Endothelial cell of umbilical vein (primary cell): Measurements from ENCODE around the gene C12orf76. TPM values are rescaled to one million over a fixed set of nuclear protein-coding genes. Genes with fewer than 3 reads are reported as not detected.

ENCODE experiments used
- BruUV-seq: library from RNA; stranded (reverse); fragments of 400-500 nt; replicated peaks from 2 replicates; lab custom pipeline; 2021; lab: Mats Ljungman, UMichigan
- CTCF ChIA-PET: fragments of 300-600, 350-600 bp; sonication (Branson Sonifier 250); formaldehyde crosslinking; loops from one replicate; lab custom pipeline; 2021; ENCODE audit warnings: antibody characterized with exemption, inconsistent platforms; lab: Charles Lee
- POLR2A ChIA-PET: fragments of 300-600, 350-600 bp; sonication (Branson Sonifier 250); formaldehyde crosslinking; loops from one replicate; lab custom pipeline; 2021; ENCODE audit warnings: antibody characterized with exemption, inconsistent platforms; lab: Charles Lee
- DNase-seq: peaks from one replicate; pipeline ENCODE4 v3.0.0-alpha.2; 2011; ENCODE audit warnings: low read depth, low spot score
- FAIRE-seq: peaks from 2 replicates; lab custom pipeline; 2011; peaks lifted over from hg19 to GRCh38; lab: Jason Lieb, UNC
- H2AFZ ChIP-seq: 2 replicates; pipeline ENCODE4 v1.6.0; 2012; ENCODE audit warnings: low read depth, low read length, control low read depth, inconsistent platforms
- H3K27ac ChIP-seq: 2 replicates; pipeline ENCODE4 v1.5.1; 2011; ENCODE audit warnings: low read depth, mild to moderate bottlenecking, control low read depth, low read length, moderate library complexity; ENCODE audit not compliant: insufficient read depth
- H3K27me3 ChIP-seq, 2 experiments: 2 replicates each; pipeline versions ENCODE4 v1.6.0 to v1.6.1; 2011; ENCODE audit warnings: low read length in 2 of 2, mixed read lengths in 1 of 2; ENCODE audit not compliant: control insufficient read depth in 2 of 2, insufficient read depth in 2 of 2
- H3K36me3 ChIP-seq, 2 experiments: 2 replicates in 1 of 2; 3 replicates in 1 of 2; pipeline ENCODE4 v1.5.1; 2011; ENCODE audit warnings: low read length in 2 of 2, mild to moderate bottlenecking in 1 of 2, moderate library complexity in 1 of 2; ENCODE audit not compliant: control insufficient read depth in 2 of 2, insufficient read depth in 2 of 2; ENCODE audit errors: extremely low read depth in 1 of 2
- H3K4me1 ChIP-seq: 3 replicates; pipeline ENCODE4 v1.5.1; 2011; ENCODE audit warnings: mild to moderate bottlenecking, low read length; ENCODE audit not compliant: control insufficient read depth, insufficient read depth; ENCODE audit errors: extremely low read depth
- H3K4me2 ChIP-seq: 2 replicates; pipeline ENCODE4 v1.6.1; 2011; ENCODE audit warnings: low read length, control low read depth, mixed read lengths; ENCODE audit not compliant: insufficient read depth
- H3K4me3 ChIP-seq, 3 experiments: fragments of 200-600 bp in 1 of 3; sonication (generic), shearing (Covaris generic) in 1 of 3; replicated peaks in 1 of 3; 2 replicates each; pipeline ENCODE4 v1.5.1; 2011 to 2016; ENCODE audit warnings: control low read depth in 3 of 3, low read length in 3 of 3, mild to moderate bottlenecking in 2 of 3, inconsistent platforms in 1 of 3, low read depth in 1 of 3, moderate library complexity in 1 of 3; ENCODE audit not compliant: insufficient read depth in 1 of 3
- H3K79me2 ChIP-seq: 2 replicates; pipeline ENCODE4 v1.6.0; 2012; ENCODE audit warnings: low read length, inconsistent platforms; ENCODE audit not compliant: control insufficient read depth, insufficient read depth
- H3K9ac ChIP-seq: replicated peaks from 2 replicates; pipeline ENCODE3; 2011; ENCODE audit warnings: low read length, control low read depth; ENCODE audit not compliant: insufficient read depth; ENCODE audit errors: extremely low read depth
- H3K9me1 ChIP-seq: replicated peaks from 3 replicates; pipeline ENCODE4 v1.6.0; 2011; ENCODE audit warnings: mild to moderate bottlenecking, low read length; ENCODE audit not compliant: control insufficient read depth, insufficient read depth; ENCODE audit errors: extremely low read depth
- H3K9me3 ChIP-seq: replicated peaks from 2 replicates; pipeline ENCODE4 v1.5.1; 2012; ENCODE audit warnings: low read length, inconsistent platforms; ENCODE audit not compliant: control insufficient read depth, insufficient read depth
- H4K20me1 ChIP-seq: replicated peaks from 2 replicates; pipeline ENCODE3; 2011; ENCODE audit warnings: mild to moderate bottlenecking, low read length; ENCODE audit not compliant: control insufficient read depth, insufficient read depth; ENCODE audit errors: extremely low read depth
- EZH2 ChIP-seq: IDR thresholded peaks from 2 replicates; pipeline ENCODE4 v1.6.1; 2012; ENCODE audit warnings: borderline replicate concordance, low read depth, mild to moderate bottlenecking, moderate library complexity, low read length, inconsistent platforms; ENCODE audit not compliant: severe bottlenecking
- FOS ChIP-seq: IDR thresholded peaks from 2 replicates; pipeline ENCODE4 v1.6.1; 2011; ENCODE audit warnings: mild to moderate bottlenecking, low read length, moderate library complexity, borderline replicate concordance; ENCODE audit not compliant: insufficient read depth
- GATA2 ChIP-seq: IDR thresholded peaks from 2 replicates; pipeline ENCODE4 v1.7.0; 2011; ENCODE audit warnings: low read depth, mild to moderate bottlenecking, moderate library complexity, mixed read lengths, low read length; ENCODE audit not compliant: insufficient read length, insufficient read depth
- JUN ChIP-seq: IDR thresholded peaks from 2 replicates; pipeline ENCODE4 v1.6.1; 2011; ENCODE audit warnings: borderline replicate concordance, low read depth; ENCODE audit not compliant: insufficient read length, insufficient read depth
- MYC ChIP-seq: IDR thresholded peaks from one replicate; pipeline ENCODE4 v1.6.1; 2011; ENCODE audit warnings: mild to moderate bottlenecking, low read depth, low read length
- POLR2A ChIP-seq: IDR thresholded peaks from 2 replicates; pipeline ENCODE4 v1.6.1; 2012; ENCODE audit warnings: low read depth, mild to moderate bottlenecking, control low read depth, low read length
- POLR2AphosphoS5 ChIP-seq: IDR thresholded peaks from 2 replicates; pipeline ENCODE4 v1.6.1; 2012; ENCODE audit warnings: low read depth, mild to moderate bottlenecking, control low read depth, low read length, moderate library complexity; ENCODE audit not compliant: insufficient read depth
- dilution Hi-C: fragments of 300-500 bp; cut with MboI; formaldehyde crosslinking; loops from one replicate; pipeline ENCODE4 v1.15.0; 2019; ENCODE audit warnings: low sequenced_read_pairs; ENCODE audit not compliant: extremely low pct_ligation_motif_present
- intact Hi-C: fragments of 100-400 bp; cut with micrococcal nuclease; formaldehyde crosslinking; loops from one replicate; pipeline ENCODE4 v1.10.0; 2022
- polyA plus RNA-seq, 4 experiments: library from polyadenylated mRNA; depleted of rRNA in 3 of 4; stranded (reverse) in 3 of 4; unstranded in 1 of 4; fragments of >200 nt; gene quantifications; 2 replicates each; pipeline versions ENCODE4 v1.2.1 to v1.2.3, GENCODE V29; 2011 to 2012; ENCODE audit warnings: missing spikeins in 1 of 4
- total RNA-seq: library from RNA; stranded (reverse); gene quantifications from 2 replicates; pipeline ENCODE4 v1.2.3, GENCODE V29; 2021
- TF ChIP-seq, protein P1 (sequence below), 2 donors: IDR thresholded peaks; 1 replicate in 1 of 2; 2 replicates in 1 of 2; pipeline ENCODE4 v1.5.1; 2011; ENCODE audit warnings: low read length in 2 of 2, mild to moderate bottlenecking in 2 of 2, moderate library complexity in 2 of 2, control low read depth in 1 of 2, inconsistent platforms in 1 of 2, low read depth in 1 of 2; ENCODE audit not compliant: insufficient read depth in 1 of 2; ENCODE audit errors: extremely low read depth in 1 of 2
- TF ChIP-seq, protein P2 (sequence below): IDR thresholded peaks from 2 replicates; pipeline ENCODE4 v1.6.1; 2011; ENCODE audit not compliant: insufficient read depth, insufficient read length

C12orf76 gene
- total and polyA plus RNA-seq, 2 donors (not counting 3 experiments of a cell fraction or from before 2014, with no cell fraction given), result 13.4 to 17.1 TPM

DNA sequence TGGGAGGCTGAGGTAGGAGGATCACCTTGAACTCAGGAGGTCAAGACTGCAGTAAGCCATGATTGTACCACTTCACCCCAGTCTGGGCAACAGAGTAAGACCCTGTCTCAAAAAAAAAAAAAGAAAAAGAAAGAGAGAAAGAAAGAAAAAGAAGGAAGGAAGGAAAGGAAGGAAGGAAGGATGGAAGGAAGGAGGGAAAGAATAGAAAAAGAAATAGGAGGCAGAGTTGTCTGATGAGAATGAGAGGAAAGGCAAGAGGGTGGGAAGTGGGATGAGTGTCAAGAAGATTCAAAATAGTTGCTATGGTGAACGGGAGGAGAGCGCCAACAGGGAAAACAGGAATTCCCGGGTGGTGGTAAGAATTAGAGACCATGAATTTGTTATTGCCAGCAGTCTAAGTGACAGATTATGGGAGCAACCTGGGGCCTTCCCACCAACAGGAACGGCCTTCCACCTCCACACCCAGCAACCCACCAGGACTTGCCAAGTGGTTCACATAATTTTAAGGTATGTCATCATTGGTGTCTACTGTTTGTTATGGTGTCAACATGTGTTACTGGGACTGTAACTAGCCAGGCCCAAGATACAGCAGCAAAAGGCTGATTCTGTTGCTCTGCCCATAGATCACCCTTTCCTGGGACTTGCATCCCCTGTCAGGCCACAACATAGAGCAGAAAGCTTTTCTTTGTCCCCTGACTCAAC lies 36.1 kb upstream of the C12orf76 start:
- POLR2A ChIA-PET, result no interaction called here
- no peak for DNase-seq
- no TSS peak for BruUV-seq
- Histone ChIP-seq H3K27ac (no peak overlapping the region), H3K4me1 (no peaks in the 10 kb centered on the region), H4K20me1 (no peaks in the 10 kb centered on the region), H3K27me3 (peaks cover 3 to 9% of the 10 kb centered on the region in 2 experiments), H3K9me3 (no peaks in the 10 kb centered on the region), H3K4me3 (no peak overlapping the region), H3K9ac (no peak overlapping the region), H3K9me1 (no peaks in the 10 kb centered on the region), H3K4me2 (no peak overlapping the region), H3K79me2 (no peaks in the 10 kb centered on the region), H3K36me3 (no peaks in the 10 kb centered on the region), H2AFZ (no peak overlapping the region)
- no peak for FAIRE-seq
- intact Hi-C loops, result no loop called here
- TF ChIP-seq, protein P1, sequence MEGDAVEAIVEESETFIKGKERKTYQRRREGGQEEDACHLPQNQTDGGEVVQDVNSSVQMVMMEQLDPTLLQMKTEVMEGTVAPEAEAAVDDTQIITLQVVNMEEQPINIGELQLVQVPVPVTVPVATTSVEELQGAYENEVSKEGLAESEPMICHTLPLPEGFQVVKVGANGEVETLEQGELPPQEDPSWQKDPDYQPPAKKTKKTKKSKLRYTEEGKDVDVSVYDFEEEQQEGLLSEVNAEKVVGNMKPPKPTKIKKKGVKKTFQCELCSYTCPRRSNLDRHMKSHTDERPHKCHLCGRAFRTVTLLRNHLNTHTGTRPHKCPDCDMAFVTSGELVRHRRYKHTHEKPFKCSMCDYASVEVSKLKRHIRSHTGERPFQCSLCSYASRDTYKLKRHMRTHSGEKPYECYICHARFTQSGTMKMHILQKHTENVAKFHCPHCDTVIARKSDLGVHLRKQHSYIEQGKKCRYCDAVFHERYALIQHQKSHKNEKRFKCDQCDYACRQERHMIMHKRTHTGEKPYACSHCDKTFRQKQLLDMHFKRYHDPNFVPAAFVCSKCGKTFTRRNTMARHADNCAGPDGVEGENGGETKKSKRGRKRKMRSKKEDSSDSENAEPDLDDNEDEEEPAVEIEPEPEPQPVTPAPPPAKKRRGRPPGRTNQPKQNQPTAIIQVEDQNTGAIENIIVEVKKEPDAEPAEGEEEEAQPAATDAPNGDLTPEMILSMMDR (IDR thresholded peaks at IDR 0.05; ENCODE audit: extremely low read depth in 1 of 2, insufficient read depth in 1 of 2, low read depth in 1 of 2, low read length in 2 of 2), result no peak
- no peak for TF ChIP-seq POLR2A
- no peak for TF ChIP-seq JUN
- TF ChIP-seq, protein P2, sequence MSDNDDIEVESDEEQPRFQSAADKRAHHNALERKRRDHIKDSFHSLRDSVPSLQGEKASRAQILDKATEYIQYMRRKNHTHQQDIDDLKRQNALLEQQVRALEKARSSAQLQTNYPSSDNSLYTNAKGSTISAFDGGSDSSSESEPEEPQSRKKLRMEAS, result no peak
- no peak for TF ChIP-seq GATA2
- no peak for TF ChIP-seq FOS
- no peak for TF ChIP-seq POLR2AphosphoS5
- TF ChIP-seq MYC, result no peak
- no peak for TF ChIP-seq EZH2
- dilution Hi-C loops, result no loop called here
- CTCF ChIA-PET, result no interaction called here
